Cardiac muscle cell (in vitro differentiated cells and primary cell): Measurements from ENCODE around the gene AKAP8. TPM values are rescaled to one million over a fixed set of nuclear protein-coding genes. Genes with fewer than 3 reads are reported as not detected.

Source experiments
- DNase-seq, 2 donors: peaks; one replicate each; pipeline versions ENCODE4 v3.0.0 to v3.0.0-alpha.2; 2010 to 2017; ENCODE audit warnings: low read depth in 1 of 2, low spot score in 1 of 2
- H3K27ac ChIP-seq: fragments of 200-600 bp; sonication (generic); 2 replicates; pipeline ENCODE4 v1.5.1; 2016
- H3K27me3 ChIP-seq: fragments of 200-600 bp; sonication (generic); 2 replicates; pipeline ENCODE4 v1.6.0; 2016; ENCODE audit warnings: control low read depth
- H3K36me3 ChIP-seq: fragments of 200-600 bp; sonication (generic); 2 replicates; pipeline ENCODE4 v1.5.1; 2016; ENCODE audit warnings: control low read depth
- H3K4me1 ChIP-seq: fragments of 200-600 bp; sonication (generic); 2 replicates; pipeline ENCODE4 v1.8.1; 2017; ENCODE audit warnings: low read depth, mild to moderate bottlenecking, mixed run types
- H3K4me3 ChIP-seq: fragments of 200-600 bp; sonication (generic); 2 replicates; pipeline ENCODE4 v1.5.1; 2016; ENCODE audit warnings: mild to moderate bottlenecking
- H3K9me3 ChIP-seq: fragments of 200-600 bp; sonication (generic); 2 replicates; pipeline ENCODE4 v1.5.1; 2017; ENCODE audit warnings: low read depth, mild to moderate bottlenecking, control low read depth
- CTCF ChIP-seq: IDR thresholded peaks from 2 replicates; pipeline ENCODE4 v1.5.1; 2012; ENCODE audit warnings: low read depth, mild to moderate bottlenecking, low read length
- polyA plus RNA-seq: library from polyadenylated mRNA; unstranded; fragments of >200 nt; fragmentation: Nextera tagmentation; extraction: Ambion mirVana; gene quantifications from 2 replicates; pipeline ENCODE4 v1.2.1, GENCODE V29; 2016
- total RNA-seq: library from RNA; depleted of rRNA; stranded (reverse); fragments of >200 nt; gene quantifications from 2 replicates; pipeline ENCODE4 v1.2.3, GENCODE V29; 2016

The AKAP8 gene
- total and polyA plus RNA-seq, 2 experiments from 2014 or later, result 17.8 to 34.5 TPM

DNA sequence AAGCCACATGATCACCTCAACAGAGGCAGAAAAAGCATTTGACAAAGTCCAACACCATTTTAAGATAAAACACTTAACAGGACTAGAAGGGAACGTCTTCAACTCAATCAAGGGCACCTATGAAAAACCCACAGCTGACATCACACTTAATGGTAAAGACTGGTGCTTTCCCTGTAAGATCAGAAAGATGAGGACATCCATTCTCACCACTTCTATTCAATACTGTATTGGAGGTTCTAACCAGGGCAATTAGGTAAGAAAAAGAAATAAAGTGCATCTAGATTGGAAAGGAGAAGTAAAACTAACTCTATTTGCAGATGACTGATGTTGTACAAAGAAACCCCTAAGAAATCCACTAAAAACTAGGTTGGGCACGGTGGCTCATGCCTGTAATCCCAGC, 11.2 kb upstream of the AKAP8 start:
- TF ChIP-seq CTCF, result no peak
- peaks cover 37% of the 10 kb centered on the region for H3K36me3 ChIP-seq
- H3K27ac ChIP-seq, result no peak overlapping the region
- H3K4me3 ChIP-seq, result no peak overlapping the region
- no peak for DNase-seq
- no peaks in the 10 kb centered on the region for H3K9me3 ChIP-seq
- H3K4me1 ChIP-seq, result no peaks in the 10 kb centered on the region
- H3K27me3 ChIP-seq, result no peaks in the 10 kb centered on the region

DNA sequence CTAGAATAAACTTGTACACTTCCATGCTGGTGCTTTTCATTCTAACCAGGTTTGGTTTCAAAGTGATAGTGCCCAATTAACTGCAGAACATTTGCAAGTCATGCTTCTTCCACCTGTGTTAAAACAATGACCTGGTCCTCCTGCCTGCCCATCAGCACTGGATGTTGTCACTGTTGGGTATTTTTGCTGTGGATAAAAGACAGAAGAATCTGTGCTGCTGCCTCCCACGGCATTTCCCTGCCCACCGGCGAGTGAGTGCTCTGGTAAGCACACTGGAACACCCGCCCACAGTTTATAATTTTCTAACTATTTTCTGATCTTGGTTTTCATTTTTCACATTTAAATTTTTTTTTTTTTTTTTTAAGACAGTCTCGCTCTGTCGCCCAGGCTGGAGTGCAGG, 2.3 kb upstream of the AKAP8 start:
- no peaks in the 10 kb centered on the region for H3K27me3 ChIP-seq
- peaks cover 10% of the 10 kb centered on the region for H3K36me3 ChIP-seq
- H3K9me3 ChIP-seq, result no peaks in the 10 kb centered on the region
- no peak overlapping the region for H3K4me3 ChIP-seq
- TF ChIP-seq CTCF, result no peak
- peaks cover 11% of the 10 kb centered on the region for H3K4me1 ChIP-seq
- no peak for DNase-seq
- peak overlapping the region; percentile 90 for H3K27ac ChIP-seq

GRCh38 chr19:15381429-15381828, 1.8 kb upstream of the AKAP8 start:
- peaks cover 10% of the 10 kb centered on the region for H3K36me3 ChIP-seq
- DNase-seq, result no peak
- no peak for TF ChIP-seq CTCF
- peaks cover 11% of the 10 kb centered on the region for H3K4me1 ChIP-seq
- H3K4me3 ChIP-seq, result no peak overlapping the region
- no peaks in the 10 kb centered on the region for H3K9me3 ChIP-seq
- peak overlapping the region; percentile 90 for H3K27ac ChIP-seq
- H3K27me3 ChIP-seq, result no peaks in the 10 kb centered on the region

DNA sequence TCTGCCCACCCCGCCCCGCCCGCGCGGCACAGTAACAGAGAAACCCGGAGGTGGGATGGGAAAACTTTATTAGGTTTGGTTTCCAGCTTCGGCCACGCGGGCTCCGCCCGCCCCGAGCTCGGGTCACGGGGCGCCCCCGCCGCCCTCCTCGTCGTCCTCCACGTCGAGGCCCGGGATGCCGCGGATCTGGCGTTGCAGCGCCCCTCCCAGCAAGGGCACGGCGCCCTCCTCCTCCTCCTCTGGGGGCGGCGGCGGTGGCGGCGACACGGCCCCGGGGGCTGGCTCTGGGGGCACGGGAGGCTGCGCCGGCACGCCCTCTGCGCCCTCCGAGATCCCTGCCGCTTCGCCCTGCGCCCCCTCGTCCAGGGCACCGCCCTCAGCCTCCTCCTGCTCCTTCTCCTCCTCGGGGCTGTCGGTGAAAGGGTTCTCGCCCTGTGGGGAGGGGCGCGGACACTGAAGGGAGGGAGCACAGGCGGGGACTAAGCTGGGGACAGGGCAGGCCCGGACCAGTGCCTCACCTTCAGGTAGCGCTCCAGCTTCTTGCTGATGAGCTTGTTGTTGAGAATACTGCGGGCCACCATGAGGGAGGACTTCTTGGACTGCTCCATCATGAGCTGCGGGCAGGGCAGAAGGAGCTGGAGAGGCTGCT, 536 bp upstream of the AKAP8 start:
- Histone ChIP-seq H3K27ac (peak overlapping the region; percentile 90), H3K27me3 (no peaks in the 10 kb centered on the region), H3K9me3 (no peaks in the 10 kb centered on the region), H3K4me1 (peaks cover 11% of the 10 kb centered on the region), H3K36me3 (peaks cover 6% of the 10 kb centered on the region), H3K4me3 (peak overlapping the region; percentile 41)
- peak; percentile 52 to 69 for DNase-seq
- no peak for TF ChIP-seq CTCF

DNA sequence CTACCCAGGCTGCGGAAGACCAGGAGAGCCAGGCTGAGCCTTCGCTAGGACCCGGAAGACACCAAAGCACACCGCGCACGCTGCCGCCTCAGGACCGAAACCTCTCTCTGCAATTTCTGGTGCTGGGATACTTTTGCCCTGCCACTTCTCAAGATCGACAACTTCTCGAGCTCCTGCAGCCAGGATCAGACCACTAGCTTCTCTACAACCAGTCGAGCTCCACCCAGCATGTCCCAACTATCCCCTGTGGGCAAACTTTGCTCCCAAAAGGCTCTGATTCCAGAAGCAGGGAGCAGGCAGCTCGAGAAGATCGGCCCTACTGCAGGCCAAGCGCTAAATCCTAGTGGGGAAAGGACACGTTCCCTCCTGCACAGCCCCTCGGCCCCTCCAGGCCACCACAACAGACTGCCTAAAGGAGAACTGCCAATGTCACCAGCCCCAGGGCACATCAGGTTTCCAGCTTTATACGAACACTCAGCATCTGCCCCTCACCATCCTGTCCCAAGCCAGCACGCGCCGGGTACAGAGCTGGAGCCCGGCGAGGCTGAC, 979 bp downstream of the AKAP8 start:
- H3K36me3 ChIP-seq, result peaks cover 6% of the 10 kb centered on the region
- H3K27me3 ChIP-seq, result no peaks in the 10 kb centered on the region
- TF ChIP-seq CTCF, result no peak
- H3K9me3 ChIP-seq, result no peaks in the 10 kb centered on the region
- H3K4me1 ChIP-seq, result peaks cover 11% of the 10 kb centered on the region
- peak overlapping the region; percentile 88 for H3K4me3 ChIP-seq
- DNase-seq, result peak; percentile 63 to 71
- H3K27ac ChIP-seq, result peak overlapping the region; percentile 96
